GM23338 (cell line): Measurements from ENCODE around the gene JAG2.

Source experiments
- CTCF ChIP-seq, 2 experiments: fragments of 200-600 bp in 1 of 2; sonication (generic) in 1 of 2; conservative IDR thresholded peaks; 2 replicates each; pipeline versions ENCODE4 v1.5.1 to v1.6.1; 2016 to 2017; ENCODE audit warnings: antibody characterized with exemption in 2 of 2, low read depth in 2 of 2, mild to moderate bottlenecking in 2 of 2, moderate library complexity in 1 of 2
- POLR2AphosphoS5 ChIP-seq: IDR thresholded peaks from 2 replicates; pipeline ENCODE4 v1.6.1; 2016; ENCODE audit warnings: antibody characterized with exemption, low read depth

- no peak for TF ChIP-seq CTCF (conservative IDR thresholded peaks at IDR 0.05; ENCODE audit: low read depth in 2 of 2)
- TF ChIP-seq POLR2AphosphoS5, result no peak
Measured at GRCh38 chr14:105147671-105148603, 20.6 kb downstream of the JAG2 start.
